HG03103 (cell line): ENCODE results near the gene PYGB.
A peak's percentile ranks its signal among the peaks of the same experiment; 100 is the strongest.

Experiments
- ATAC-seq: cut with Tn5 transposase; IDR thresholded peaks from one replicate; pipeline ENCODE4 v1.9.1; 2021; ENCODE audit warnings: low read depth; ENCODE audit not compliant: unreplicated experiment

The PYGB gene

GRCh38 chr20:25247000-25247517 is 826 bp upstream of the PYGB start:
- ATAC-seq, result no peak

- peak; percentile 17 for ATAC-seq
Observed at GRCh38 chr20:25247518-25247955, 348 bp upstream of the PYGB start.

DNA sequence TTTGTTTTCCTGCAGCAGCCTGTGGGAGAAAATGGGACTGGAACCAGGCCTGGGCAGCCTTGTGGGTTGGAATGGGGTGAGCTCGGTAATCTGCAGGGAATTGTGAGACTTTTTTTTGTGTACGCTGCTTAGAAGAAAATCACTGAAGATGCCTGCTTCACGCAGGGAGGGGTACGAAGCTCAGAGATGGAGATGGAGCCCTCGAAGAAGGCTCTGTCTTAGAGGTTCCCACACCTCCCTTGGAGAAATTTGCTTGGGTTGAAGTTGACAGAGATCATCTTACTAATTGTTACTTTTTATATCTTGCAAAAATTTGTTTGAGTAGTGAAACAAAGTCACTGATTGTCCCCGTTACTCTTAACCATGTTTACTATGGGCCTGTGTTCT is 894 bp downstream of the PYGB start:
- ATAC-seq, result no peak

DNA sequence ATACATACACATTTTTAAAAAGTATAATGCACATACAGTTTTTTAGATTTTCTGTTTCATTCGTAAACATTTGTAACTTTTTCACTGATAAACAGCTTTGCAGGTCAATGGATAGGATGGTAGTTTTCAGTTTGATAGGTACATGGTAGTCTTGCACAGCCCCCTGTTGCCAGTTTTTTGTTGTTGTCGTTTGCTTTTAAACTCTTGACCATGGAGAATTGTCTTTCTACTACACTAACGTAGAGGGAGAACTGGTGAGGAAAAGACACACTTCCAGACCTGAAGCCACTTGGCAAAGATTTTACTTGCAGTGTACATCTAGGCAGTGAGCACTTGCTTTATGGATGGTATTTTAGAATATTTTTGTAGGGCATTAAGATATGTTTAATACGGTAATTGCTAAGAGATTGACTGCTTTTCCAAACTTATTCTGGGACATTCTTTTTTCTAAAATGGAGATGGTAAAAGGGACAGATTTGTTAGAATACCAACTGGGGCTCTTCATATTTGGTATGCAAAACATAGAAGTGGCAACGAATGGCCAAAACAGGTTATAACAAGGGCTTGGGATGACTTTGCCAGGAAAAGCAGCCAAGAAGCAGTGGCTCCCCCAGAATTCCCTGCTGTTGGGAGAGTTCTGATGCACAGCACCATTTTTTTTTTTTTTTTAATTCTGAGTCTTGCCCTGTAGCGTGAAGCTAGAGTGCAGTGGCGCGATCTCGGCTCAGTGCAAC is 1.5 kb downstream of the PYGB start:
- ATAC-seq, result no peak

- no peak for ATAC-seq
Observed at GRCh38 chr20:25250508-25250907, 2.6 kb downstream of the PYGB start.

DNA sequence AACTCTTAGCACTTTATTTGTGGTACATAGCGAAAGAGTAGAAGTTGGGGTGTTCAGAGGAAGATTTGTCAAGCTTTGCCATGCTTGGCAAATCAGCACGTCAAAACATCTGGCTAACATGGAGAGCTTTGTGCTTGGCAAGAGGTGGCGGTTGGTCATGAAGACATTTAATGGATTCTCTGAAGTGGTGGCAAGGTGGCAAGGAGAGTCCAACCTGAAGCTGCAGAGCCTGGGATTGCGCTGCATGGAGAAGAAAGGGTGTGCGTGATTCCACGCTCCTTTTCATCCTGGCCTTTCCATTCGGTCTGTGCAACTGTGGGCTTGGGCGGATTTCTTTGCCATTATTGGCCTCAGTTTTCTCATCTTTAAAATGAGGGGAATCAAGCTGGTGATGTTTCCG is 3.1 kb downstream of the PYGB start:
- ATAC-seq, result no peak

GRCh38 chr20:25251558-25251957 is 3.7 kb downstream of the PYGB start:
- no peak for ATAC-seq

GRCh38 chr20:25252230-25252651 is 4.4 kb downstream of the PYGB start:
- no peak for ATAC-seq

DNA sequence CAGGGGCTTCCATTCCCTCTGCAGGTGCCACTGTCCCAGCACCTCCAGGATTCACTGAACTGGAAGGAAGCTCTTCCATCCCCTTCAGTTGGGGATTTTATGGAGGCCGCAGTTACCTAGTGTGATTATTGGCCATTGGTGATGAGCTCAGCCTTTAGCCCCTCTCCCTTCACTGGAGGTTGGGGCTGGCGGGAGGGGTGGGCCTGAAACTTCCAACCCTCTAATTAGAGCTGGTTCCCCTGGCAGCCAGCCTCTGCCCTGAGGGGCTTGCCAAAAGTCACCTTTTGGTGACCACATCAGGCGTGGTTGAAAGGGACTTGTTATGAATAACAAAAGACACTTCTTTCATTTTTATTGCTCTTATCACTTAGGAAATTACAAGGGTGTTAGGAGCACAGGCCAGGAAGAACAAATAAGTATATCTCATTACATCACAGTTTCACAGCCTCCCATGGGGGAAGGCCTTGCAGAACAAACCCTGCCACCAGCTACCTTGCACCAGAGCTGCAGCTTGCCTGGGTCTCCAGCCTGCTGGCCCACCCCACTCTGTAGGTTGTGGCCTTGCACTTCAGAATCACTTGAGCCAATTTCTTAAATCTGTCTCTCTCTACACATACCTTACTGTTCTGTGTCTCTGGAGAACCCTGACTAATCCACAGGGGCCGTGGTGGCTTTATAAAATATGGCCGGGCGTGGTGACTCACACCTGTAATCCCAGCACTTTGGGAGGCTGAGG is 5.0 kb downstream of the PYGB start:
- ATAC-seq, result no peak

GRCh38 chr20:25253606-25254275 is 5.9 kb downstream of the PYGB start:
- ATAC-seq, result no peak

DNA sequence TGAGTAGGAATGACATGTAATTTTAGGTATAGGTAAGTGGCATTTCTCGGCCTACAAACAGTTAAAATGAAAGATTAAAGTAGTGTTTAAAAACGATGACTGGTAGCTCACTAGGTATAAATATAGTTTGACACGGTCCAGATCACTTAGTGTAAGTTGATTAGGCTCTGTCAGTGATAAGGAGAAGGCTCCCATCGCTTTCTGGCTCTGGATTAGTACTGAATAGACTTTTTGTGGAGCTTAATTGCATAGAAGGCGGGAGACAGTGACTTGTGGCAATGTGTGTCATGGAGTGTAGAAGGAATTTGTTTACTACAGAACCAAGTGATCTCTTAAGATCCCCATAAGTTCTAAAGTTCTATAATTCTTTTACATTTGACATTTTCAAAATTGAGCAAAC is 6.7 kb downstream of the PYGB start:
- no peak for ATAC-seq

- no peak for ATAC-seq
Observed at GRCh38 chr20:25254986-25255680, 7.2 kb downstream of the PYGB start.

GRCh38 chr20:25256226-25256859 is 8.5 kb downstream of the PYGB start:
- ATAC-seq, result no peak

DNA sequence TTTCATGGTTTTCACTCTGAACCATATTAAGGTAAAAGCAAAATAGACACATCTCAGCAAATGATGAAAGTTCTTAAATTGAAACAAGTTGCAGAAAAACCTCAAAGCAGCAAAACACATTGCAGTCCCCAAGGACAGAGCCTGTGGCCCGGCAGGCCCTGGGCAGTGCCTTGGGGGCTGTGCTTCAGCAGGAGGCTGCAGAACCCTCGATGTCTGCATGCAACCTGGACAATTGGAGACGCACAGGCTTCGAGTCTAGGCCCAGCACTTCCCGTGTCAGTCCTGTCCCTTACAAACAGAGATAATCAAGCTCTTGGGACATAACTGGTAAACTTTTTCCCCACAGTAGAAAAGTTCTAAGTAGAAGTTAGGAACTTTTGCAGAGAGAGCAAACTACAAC is 9.2 kb downstream of the PYGB start:
- ATAC-seq, result no peak

DNA sequence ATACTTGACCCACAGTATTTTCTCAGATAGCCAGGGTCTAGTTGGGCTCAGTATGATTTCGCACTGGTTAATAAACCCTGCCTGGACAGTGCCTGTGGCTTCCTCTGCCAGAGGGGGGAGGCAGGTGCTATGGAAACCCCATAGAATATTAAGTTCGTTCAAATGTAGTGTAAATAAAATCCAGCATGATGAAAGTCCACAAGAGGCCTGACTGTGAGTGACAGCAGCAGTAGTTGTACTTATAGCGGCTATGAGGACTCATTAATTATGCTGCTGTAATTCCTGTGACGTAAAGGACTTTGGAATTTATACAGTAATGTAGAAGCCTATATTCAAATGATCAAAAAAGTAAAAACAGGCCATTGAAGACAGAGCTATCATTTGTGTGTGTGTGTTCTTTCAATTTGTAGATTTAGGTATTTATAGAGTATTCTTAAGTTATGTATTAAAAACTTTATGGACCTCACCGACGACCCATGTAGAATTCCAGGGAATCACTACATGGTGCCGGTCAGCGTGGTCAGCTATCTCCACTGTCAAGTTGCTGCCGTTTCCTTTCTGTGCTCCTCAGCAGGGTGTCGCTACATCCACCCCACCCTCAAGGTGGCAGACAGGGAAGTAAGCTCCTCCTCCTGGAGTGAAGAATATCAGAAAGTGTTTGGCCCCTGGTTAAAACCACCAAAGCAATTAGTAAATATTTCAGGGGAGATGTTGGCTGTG is 10.0 kb downstream of the PYGB start:
- ATAC-seq, result no peak

DNA sequence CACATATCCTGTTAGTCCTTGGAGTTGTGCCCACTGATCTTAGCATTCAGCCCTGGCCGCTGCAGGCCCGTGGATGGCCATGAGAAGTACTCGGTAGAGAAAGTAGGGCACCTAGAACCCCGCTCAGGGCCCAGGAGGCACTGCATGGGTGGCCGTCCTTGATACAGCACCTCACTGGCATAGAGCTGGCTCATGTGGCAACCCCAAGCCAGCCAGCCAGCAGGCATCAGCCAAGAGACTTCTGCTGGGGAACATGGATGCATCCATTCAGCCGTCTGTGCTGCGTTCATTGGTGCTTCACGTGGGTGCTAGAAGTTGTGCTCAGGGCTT is 10.6 kb downstream of the PYGB start:
- no peak for ATAC-seq

DNA sequence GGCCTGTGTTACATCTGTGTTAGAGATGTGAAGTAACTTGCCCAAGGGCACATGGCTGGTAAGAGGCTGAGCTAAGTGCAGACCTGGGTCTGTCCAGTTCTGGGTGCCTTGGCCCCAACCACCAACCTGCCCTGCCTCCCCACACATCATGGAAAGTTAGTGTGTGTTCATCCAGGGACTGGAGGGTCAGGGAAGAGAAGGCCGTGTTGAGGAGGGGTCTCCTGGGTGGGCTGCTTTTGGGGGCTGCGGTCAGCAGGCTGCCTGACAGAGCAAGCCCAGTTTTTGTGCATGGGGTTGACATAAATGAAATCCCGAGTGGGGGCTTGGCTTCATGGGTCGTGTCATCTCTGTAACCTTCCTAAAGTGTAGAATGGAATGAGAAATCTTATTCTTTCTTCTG is 10.9 kb downstream of the PYGB start:
- ATAC-seq, result no peak

DNA sequence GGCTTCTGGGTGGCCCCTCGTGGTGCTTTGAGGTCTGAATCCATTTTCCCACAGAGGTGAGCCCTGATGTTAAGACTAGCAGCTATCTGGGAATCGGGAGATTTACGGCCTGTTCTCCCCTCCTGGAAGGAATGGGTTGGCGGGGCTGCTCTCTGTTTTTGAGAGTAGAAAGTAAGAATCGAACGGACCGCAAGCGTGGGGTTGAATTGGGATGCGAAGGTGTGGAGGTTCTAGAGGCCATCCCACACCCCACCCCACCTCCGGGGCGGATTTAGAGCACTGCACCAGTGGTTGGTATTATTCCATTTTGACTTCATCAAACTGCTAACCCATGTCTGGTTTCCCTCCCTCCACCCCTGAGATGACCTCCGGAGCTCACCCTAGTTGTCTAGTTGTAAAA is 11.5 kb downstream of the PYGB start:
- no peak for ATAC-seq

- ATAC-seq, result no peak
Observed at GRCh38 chr20:25259788-25260254, 11.9 kb downstream of the PYGB start.
